HEK293 (cell line): ENCODE results near the gene PPAT.

Experiments
- CTCF ChIA-PET: fragments of 350-600 bp; formaldehyde crosslinking; extraction: SDS; loops from one replicate; lab custom pipeline; 2021; ENCODE audit warnings: antibody characterized with exemption; lab: Yijun Ruan, JAX
- POLR2A ChIA-PET: fragments of 300-600 bp; formaldehyde crosslinking; extraction: SDS; loops from one replicate; lab custom pipeline; 2020; ENCODE audit warnings: antibody characterized with exemption, inconsistent platforms; lab: Yijun Ruan, JAX
- H3K27ac ChIP-seq: fragments of 200-500 bp; sonication (Bioruptor generic); 2 replicates; pipeline ENCODE4 v1.5.1; 2014; ENCODE audit warnings: low read depth, low read length, control low read depth, inconsistent platforms; ENCODE audit errors: extremely low read depth
- H3K36me3 ChIP-seq, 2 experiments: fragments of 200-500 bp in 1 of 2; sonication (Bioruptor generic) in 1 of 2; 1 replicate in 1 of 2; 2 replicates in 1 of 2; pipeline ENCODE4 v1.5.1; 2014 to 2017; ENCODE audit warnings: inconsistent platforms in 2 of 2, low read length in 2 of 2; ENCODE audit not compliant: control insufficient read depth in 2 of 2, insufficient read depth in 1 of 2
- H3K4me1 ChIP-seq: fragments of 200-500 bp; sonication (Bioruptor generic); 2 replicates; pipeline ENCODE4 v1.5.1; 2014; ENCODE audit warnings: mild to moderate bottlenecking, low read length, inconsistent platforms; ENCODE audit not compliant: control insufficient read depth, insufficient read depth
- H3K4me3 ChIP-seq: 2 replicates; pipeline ENCODE4 v1.5.1; 2011; ENCODE audit warnings: low read depth, mild to moderate bottlenecking, control low read depth, low read length, moderate library complexity
- H3K9me3 ChIP-seq: fragments of 200-500 bp; sonication (Bioruptor generic); 2 replicates; pipeline ENCODE4 v1.5.1; 2014; ENCODE audit warnings: low read depth, low read length, inconsistent platforms; ENCODE audit not compliant: control insufficient read depth, insufficient read depth
- HOXC10 ChIP-seq: sonication (generic); formaldehyde crosslinking; IDR thresholded peaks from 2 replicates; pipeline ENCODE4 v1.8.1; 2023; ENCODE audit warnings: mild to moderate bottlenecking, missing genetic modification reagents
- MEIS1 ChIP-seq: sonication (generic); formaldehyde crosslinking; IDR thresholded peaks from 2 replicates; pipeline ENCODE4 v1.8.1; 2022; ENCODE audit warnings: missing genetic modification reagents, mild to moderate bottlenecking, borderline replicate concordance
- ZNF10 ChIP-seq: fragments of 450-650 bp; formaldehyde crosslinking; IDR thresholded peaks from 2 replicates; pipeline ENCODE4 v1.5.1; 2017; ENCODE audit warnings: missing biosample characterization, missing genetic modification characterization
- ZNF138 ChIP-seq: fragments of 450-650 bp; formaldehyde crosslinking; IDR thresholded peaks from 2 replicates; pipeline ENCODE4 v1.5.1; 2016; ENCODE audit warnings: missing biosample characterization, missing genetic modification characterization, borderline replicate concordance
- ZNF146 ChIP-seq: fragments of 450-650 bp; formaldehyde crosslinking; IDR thresholded peaks from 2 replicates; pipeline ENCODE4 v1.5.1; 2016; ENCODE audit warnings: missing biosample characterization, missing genetic modification characterization
- ZNF175 ChIP-seq: fragments of 450-650 bp; formaldehyde crosslinking; IDR thresholded peaks from 2 replicates; pipeline ENCODE4 v1.5.1; 2016; ENCODE audit warnings: missing biosample characterization, missing genetic modification characterization
- ZNF221 ChIP-seq: fragments of 450-650 bp; formaldehyde crosslinking; IDR thresholded peaks from 2 replicates; pipeline ENCODE4 v1.5.1; 2017; ENCODE audit warnings: missing biosample characterization, missing genetic modification characterization, borderline replicate concordance
- ZNF223 ChIP-seq: fragments of 450-650 bp; formaldehyde crosslinking; IDR thresholded peaks from 2 replicates; pipeline ENCODE4 v1.5.1; 2016; ENCODE audit warnings: missing biosample characterization, missing genetic modification characterization
- ZNF23 ChIP-seq: fragments of 450-650 bp; formaldehyde crosslinking; IDR thresholded peaks from 2 replicates; pipeline ENCODE4 v1.5.1; 2016; ENCODE audit warnings: missing biosample characterization, missing genetic modification characterization, borderline replicate concordance
- ZNF366 ChIP-seq: fragments of 450-650 bp; formaldehyde crosslinking; conservative IDR thresholded peaks from 2 replicates; pipeline ENCODE4 v1.5.1; 2016; ENCODE audit warnings: missing biosample characterization, missing genetic modification characterization
- ZNF610 ChIP-seq: fragments of 450-650 bp; formaldehyde crosslinking; IDR thresholded peaks from 2 replicates; pipeline ENCODE4 v1.5.1; 2016; ENCODE audit warnings: missing biosample characterization, missing genetic modification characterization, borderline replicate concordance
- ZNF629 ChIP-seq: fragments of 450-650 bp; formaldehyde crosslinking; IDR thresholded peaks from 2 replicates; pipeline ENCODE4 v1.5.1; 2017; ENCODE audit warnings: missing biosample characterization, missing genetic modification characterization
- ZNF664 ChIP-seq: fragments of 450-650 bp; formaldehyde crosslinking; IDR thresholded peaks from 2 replicates; pipeline ENCODE4 v1.5.1; 2016; ENCODE audit warnings: missing biosample characterization, missing genetic modification characterization
- ZNF792 ChIP-seq: fragments of 450-650 bp; formaldehyde crosslinking; IDR thresholded peaks from 2 replicates; pipeline ENCODE4 v1.5.1; 2016; ENCODE audit warnings: missing biosample characterization, missing genetic modification characterization
- TF ChIP-seq, protein P1 (sequence below): fragments of 450-650 bp; formaldehyde crosslinking; IDR thresholded peaks from 2 replicates; pipeline ENCODE4 v1.5.1; 2016; ENCODE audit warnings: missing biosample characterization, missing genetic modification characterization
- TF ChIP-seq, protein P2 (sequence below): fragments of 450-650 bp; formaldehyde crosslinking; IDR thresholded peaks from 2 replicates; pipeline ENCODE4 v1.5.1; 2016; ENCODE audit warnings: missing biosample characterization, missing genetic modification characterization
- TF ChIP-seq, protein P3 (sequence below): fragments of 450-650 bp; formaldehyde crosslinking; IDR thresholded peaks from 2 replicates; pipeline ENCODE4 v1.5.1; 2016; ENCODE audit warnings: missing biosample characterization, missing genetic modification characterization, low read depth

PPAT gene

DNA sequence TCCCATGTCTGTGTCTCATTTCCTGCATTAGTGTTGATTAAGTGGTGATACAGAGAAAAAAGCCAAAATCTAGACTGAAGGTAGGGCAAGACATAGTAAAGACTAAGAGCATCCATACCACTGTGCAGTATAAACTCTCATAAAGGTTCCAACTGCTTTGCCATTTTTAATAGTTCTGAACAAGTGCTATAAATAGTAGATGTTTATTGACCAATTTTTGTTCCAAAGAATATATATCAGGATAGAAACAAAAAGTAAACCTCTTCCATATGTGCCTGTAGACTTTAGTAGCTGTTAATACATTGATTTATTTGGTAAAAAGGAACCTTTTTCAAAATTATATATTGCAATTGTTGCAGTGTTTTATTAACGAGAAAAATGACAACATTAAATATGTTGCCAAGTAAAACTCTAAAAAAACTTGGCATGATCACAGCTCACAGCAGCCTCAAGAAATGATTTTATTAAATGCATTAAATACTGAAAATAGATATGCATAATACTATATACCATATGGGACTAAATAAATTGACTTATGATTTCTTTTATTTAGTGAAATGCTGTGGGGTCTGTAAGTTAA, 25.8 kb downstream of the PPAT start:
- CTCF ChIA-PET, result interaction anchor here (0.9 to 1.3 kb wide), 3 partner anchors 13 to 16 kb away, joined by 4 to 6 read pairs (median 4); no protein-coding TSS in a partner anchor
- no peak overlapping the region for H3K4me3 ChIP-seq
- H3K27ac ChIP-seq, result no peak overlapping the region
- peaks cover 4 to 29% of the 10 kb centered on the region in 2 experiments; a peak in 2 of 3 replicates for H3K36me3 ChIP-seq
- POLR2A ChIA-PET, result interaction anchor here (1.4 to 2.5 kb wide), 2 partner anchors 22 to 26 kb away, joined by 12 to 13 read pairs; partner anchors contain the start of genes AASDH, PAICS and PPAT
- H3K4me1 ChIP-seq, result peaks cover 4% of the 10 kb centered on the region
- TF ChIP-seq ZNF138 (tag by site-specific recombination), result no peak
- no peak for TF ChIP-seq ZNF610 (tag by site-specific recombination)
- no peak for TF ChIP-seq ZNF664 (tag by site-specific recombination)
- TF ChIP-seq, all 188 proteins: peak for 0
- no peaks in the 10 kb centered on the region for H3K9me3 ChIP-seq

DNA sequence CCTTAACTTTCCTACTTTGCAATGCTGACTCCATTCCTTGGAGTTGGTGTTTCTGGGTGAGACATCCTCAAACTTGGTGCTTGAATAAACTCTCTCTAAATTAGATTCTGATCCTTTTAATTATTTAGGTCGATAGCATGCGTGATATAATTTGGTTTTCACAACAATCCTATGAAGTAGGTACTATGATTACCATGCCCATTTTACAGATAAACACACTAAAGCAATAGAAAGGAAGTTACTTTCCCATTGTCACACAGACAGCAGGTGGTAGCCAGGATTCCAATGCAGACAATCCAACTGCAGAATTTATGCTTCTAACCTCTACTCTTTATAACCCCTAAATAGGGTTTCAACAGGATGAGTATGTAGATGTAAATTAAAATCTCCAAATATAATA, 26.4 kb downstream of the PPAT start:
- TF ChIP-seq ZNF366 (tag by site-specific recombination) (no peak), ZNF629 (tag by site-specific recombination) (no peak), ZNF146 (tag by site-specific recombination) (no peak), HOXC10 (no peak), ZNF221 (tag by site-specific recombination) (no peak), ZNF223 (no peak), ZNF10 (no peak), ZNF175 (tag by site-specific recombination) (no peak), ZNF792 (tag by site-specific recombination) (no peak), MEIS1 (CRISPR knock-in tag) (no peak), ZNF23 (no peak)
- TF ChIP-seq, protein P1, sequence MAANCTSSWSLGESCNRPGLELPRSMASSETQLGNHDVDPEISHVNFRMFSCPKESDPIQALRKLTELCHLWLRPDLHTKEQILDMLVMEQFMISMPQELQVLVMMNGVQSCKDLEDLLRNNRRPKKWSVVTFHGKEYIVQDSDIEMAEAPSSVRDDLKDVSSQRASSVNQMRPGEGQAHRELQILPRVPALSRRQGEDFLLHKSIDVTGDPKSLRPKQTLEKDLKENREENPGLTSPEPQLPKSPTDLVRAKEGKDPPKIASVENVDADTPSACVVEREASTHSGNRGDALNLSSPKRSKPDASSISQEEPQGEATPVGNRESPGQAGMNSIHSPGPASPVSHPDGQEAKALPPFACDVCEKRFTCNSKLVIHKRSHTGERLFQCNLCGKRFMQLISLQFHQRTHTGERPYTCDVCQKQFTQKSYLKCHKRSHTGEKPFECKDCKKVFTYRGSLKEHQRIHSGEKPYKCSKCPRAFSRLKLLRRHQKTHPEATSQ (tag by site-specific recombination), result no peak
- TF ChIP-seq, protein P2, sequence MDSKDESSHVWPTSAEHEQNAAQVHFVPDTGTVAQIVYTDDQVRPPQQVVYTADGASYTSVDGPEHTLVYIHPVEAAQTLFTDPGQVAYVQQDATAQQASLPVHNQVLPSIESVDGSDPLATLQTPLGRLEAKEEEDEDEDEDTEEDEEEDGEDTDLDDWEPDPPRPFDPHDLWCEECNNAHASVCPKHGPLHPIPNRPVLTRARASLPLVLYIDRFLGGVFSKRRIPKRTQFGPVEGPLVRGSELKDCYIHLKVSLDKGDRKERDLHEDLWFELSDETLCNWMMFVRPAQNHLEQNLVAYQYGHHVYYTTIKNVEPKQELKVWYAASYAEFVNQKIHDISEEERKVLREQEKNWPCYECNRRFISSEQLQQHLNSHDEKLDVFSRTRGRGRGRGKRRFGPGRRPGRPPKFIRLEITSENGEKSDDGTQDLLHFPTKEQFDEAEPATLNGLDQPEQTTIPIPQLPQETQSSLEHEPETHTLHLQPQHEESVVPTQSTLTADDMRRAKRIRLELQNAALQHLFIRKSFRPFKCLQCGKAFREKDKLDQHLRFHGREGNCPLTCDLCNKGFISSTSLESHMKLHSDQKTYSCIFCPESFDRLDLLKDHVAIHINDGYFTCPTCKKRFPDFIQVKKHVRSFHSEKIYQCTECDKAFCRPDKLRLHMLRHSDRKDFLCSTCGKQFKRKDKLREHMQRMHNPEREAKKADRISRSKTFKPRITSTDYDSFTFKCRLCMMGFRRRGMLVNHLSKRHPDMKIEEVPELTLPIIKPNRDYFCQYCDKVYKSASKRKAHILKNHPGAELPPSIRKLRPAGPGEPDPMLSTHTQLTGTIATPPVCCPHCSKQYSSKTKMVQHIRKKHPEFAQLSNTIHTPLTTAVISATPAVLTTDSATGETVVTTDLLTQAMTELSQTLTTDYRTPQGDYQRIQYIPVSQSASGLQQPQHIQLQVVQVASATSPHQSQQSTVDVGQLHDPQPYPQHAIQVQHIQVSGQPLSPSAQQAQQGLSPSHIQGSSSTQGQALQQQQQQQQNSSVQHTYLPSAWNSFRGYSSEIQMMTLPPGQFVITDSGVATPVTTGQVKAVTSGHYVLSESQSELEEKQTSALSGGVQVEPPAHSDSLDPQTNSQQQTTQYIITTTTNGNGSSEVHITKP (tag by site-specific recombination), result no peak
- TF ChIP-seq, protein P3, sequence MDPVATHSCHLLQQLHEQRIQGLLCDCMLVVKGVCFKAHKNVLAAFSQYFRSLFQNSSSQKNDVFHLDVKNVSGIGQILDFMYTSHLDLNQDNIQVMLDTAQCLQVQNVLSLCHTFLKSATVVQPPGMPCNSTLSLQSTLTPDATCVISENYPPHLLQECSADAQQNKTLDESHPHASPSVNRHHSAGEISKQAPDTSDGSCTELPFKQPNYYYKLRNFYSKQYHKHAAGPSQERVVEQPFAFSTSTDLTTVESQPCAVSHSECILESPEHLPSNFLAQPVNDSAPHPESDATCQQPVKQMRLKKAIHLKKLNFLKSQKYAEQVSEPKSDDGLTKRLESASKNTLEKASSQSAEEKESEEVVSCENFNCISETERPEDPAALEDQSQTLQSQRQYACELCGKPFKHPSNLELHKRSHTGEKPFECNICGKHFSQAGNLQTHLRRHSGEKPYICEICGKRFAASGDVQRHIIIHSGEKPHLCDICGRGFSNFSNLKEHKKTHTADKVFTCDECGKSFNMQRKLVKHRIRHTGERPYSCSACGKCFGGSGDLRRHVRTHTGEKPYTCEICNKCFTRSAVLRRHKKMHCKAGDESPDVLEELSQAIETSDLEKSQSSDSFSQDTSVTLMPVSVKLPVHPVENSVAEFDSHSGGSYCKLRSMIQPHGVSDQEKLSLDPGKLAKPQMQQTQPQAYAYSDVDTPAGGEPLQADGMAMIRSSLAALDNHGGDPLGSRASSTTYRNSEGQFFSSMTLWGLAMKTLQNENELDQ, result no peak
- Histone ChIP-seq H3K4me3 (no peak overlapping the region), H3K4me1 (peaks cover 4% of the 10 kb centered on the region), H3K27ac (no peak overlapping the region), H3K9me3 (no peaks in the 10 kb centered on the region), H3K36me3 (peaks cover 4 to 34% of the 10 kb centered on the region in 2 experiments; a peak in 2 of 3 replicates)
- POLR2A ChIA-PET, result interaction anchor here (1.1 kb wide), 1 partner anchor 21 kb away, joined by 4 read pairs; the partner anchor contains the start of gene AASDH
- CTCF ChIA-PET, result no interaction called here
